Measurements from ENCODE around the gene KRTAP4-3. TPM values are rescaled to one million over a fixed set of nuclear protein-coding genes. Genes with fewer than 3 reads are reported as not detected.

The KRTAP4-3 gene
- total RNA-seq, 4 donors from 2014 or later = not detected

GRCh38 chr17:41177727-41178271 lies 9.8 kb upstream of the KRTAP4-3 start, which contains the start of gene KRTAP4-2:
Gene KRTAP4-2 (minus strand): TSS chr17:41178221. CDS start chr17:41178164, 57 bp downstream.
- in situ Hi-C loops (cut with MboI; ENCODE audit: low sequenced_read_pairs in 4 of 4) = loop anchor here in 1 of 4 donors (25.0 kb wide), 1 partner anchor 90 kb away; the partner anchor contains the start of genes KRTAP4-7 and KRTAP4-8
- no peak for DNase-seq

GRCh38 chr17:41176744-41177387 lies 8.8 kb upstream of the KRTAP4-3 start:
- Histone ChIP-seq H3K9me3 (no peaks in the 10 kb centered on the region), H3K4me1 (no peaks in the 10 kb centered on the region), H3K27me3 (no peaks in the 10 kb centered on the region), H3K4me3 (no peak overlapping the region), H3K27ac (no peak overlapping the region), H3K36me3 (no peaks in the 10 kb centered on the region)
- ATAC-seq = no peak
- no peak for DNase-seq
- intact Hi-C loops (cut with DNase I; ENCODE audit: low total_unique reads) = no loop called here
- in situ Hi-C loops (cut with MboI; ENCODE audit: low sequenced_read_pairs in 4 of 4) = loop anchor here in 1 of 4 donors (25.0 kb wide), 1 partner anchor 90 kb away; the partner anchor contains the start of genes KRTAP4-7 and KRTAP4-8
- TF ChIP-seq POLR2A (IDR thresholded peaks at IDR 0.05) = no peak
- TF ChIP-seq, protein P1, sequence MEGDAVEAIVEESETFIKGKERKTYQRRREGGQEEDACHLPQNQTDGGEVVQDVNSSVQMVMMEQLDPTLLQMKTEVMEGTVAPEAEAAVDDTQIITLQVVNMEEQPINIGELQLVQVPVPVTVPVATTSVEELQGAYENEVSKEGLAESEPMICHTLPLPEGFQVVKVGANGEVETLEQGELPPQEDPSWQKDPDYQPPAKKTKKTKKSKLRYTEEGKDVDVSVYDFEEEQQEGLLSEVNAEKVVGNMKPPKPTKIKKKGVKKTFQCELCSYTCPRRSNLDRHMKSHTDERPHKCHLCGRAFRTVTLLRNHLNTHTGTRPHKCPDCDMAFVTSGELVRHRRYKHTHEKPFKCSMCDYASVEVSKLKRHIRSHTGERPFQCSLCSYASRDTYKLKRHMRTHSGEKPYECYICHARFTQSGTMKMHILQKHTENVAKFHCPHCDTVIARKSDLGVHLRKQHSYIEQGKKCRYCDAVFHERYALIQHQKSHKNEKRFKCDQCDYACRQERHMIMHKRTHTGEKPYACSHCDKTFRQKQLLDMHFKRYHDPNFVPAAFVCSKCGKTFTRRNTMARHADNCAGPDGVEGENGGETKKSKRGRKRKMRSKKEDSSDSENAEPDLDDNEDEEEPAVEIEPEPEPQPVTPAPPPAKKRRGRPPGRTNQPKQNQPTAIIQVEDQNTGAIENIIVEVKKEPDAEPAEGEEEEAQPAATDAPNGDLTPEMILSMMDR (IDR thresholded peaks at IDR 0.05 in 4 of 5, conservative IDR thresholded peaks at IDR 0.05 in 1 of 5) = no peak

More at GRCh38 chr17:41177727-41178271, 9.8 kb upstream of the KRTAP4-3 start, which contains the start of gene KRTAP4-2:
- ATAC-seq = no peak
- no peaks in the 10 kb centered on the region for H3K27me3 ChIP-seq
- no peaks in the 10 kb centered on the region for H3K9me3 ChIP-seq
- no peaks in the 10 kb centered on the region for H3K36me3 ChIP-seq
- H3K27ac ChIP-seq = no peak within 1 kb of the TSS
- H3K4me3 ChIP-seq = no peak within 1 kb of the TSS
- no peaks in the 10 kb centered on the region for H3K4me1 ChIP-seq
- TF ChIP-seq POLR2A (IDR thresholded peaks at IDR 0.05) = no peak
- TF ChIP-seq, protein P1 (IDR thresholded peaks at IDR 0.05 in 4 of 5, conservative IDR thresholded peaks at IDR 0.05 in 1 of 5) = no peak
- intact Hi-C loops (cut with DNase I; ENCODE audit: low total_unique reads) = no loop called here

- in situ Hi-C loops (cut with MboI; ENCODE audit: low sequenced_read_pairs in 4 of 4) = loop anchor here in 1 of 4 donors (25.0 kb wide), 1 partner anchor 90 kb away; the partner anchor contains the start of genes KRTAP9-6 and KRTAP9-9
- DNase-seq (no peak), ATAC-seq (no peak)
- intact Hi-C loops (cut with DNase I; ENCODE audit: low total_unique reads) = no loop called here
- TF ChIP-seq, protein P1 (IDR thresholded peaks at IDR 0.05 in 4 of 5, conservative IDR thresholded peaks at IDR 0.05 in 1 of 5) = no peak
- no peak for TF ChIP-seq POLR2A (IDR thresholded peaks at IDR 0.05)
- Histone ChIP-seq H3K4me3 (no peak overlapping the region), H3K36me3 (no peaks in the 10 kb centered on the region), H3K4me1 (no peaks in the 10 kb centered on the region), H3K9me3 (no peaks in the 10 kb centered on the region), H3K27me3 (no peaks in the 10 kb centered on the region), H3K27ac (no peak overlapping the region)
Measured at GRCh38 chr17:41171886-41172285, 3.9 kb upstream of the KRTAP4-3 start.

- H3K4me1 ChIP-seq = no peaks in the 10 kb centered on the region
- ATAC-seq = no peak
- H3K27ac ChIP-seq = no peak overlapping the region
- TF ChIP-seq, protein P1 (IDR thresholded peaks at IDR 0.05 in 4 of 5, conservative IDR thresholded peaks at IDR 0.05 in 1 of 5) = no peak
- no peak for TF ChIP-seq POLR2A (IDR thresholded peaks at IDR 0.05)
- no peaks in the 10 kb centered on the region for H3K9me3 ChIP-seq
- DNase-seq = no peak
- H3K27me3 ChIP-seq = no peaks in the 10 kb centered on the region
- intact Hi-C loops (cut with DNase I; ENCODE audit: low total_unique reads) (no loop called here), in situ Hi-C loops (cut with MboI; ENCODE audit: low sequenced_read_pairs in 4 of 4) (loop anchor here in 1 of 4 donors (25.0 kb wide), 1 partner anchor 95 kb away; the partner anchor contains the start of genes KRTAP9-6 and KRTAP9-9)
- no peak overlapping the region for H3K4me3 ChIP-seq
- H3K36me3 ChIP-seq = no peaks in the 10 kb centered on the region
Measured at GRCh38 chr17:41167561-41167960, 460 bp downstream of the KRTAP4-3 start.

Measured in gastrocnemius medialis (tissue), 4 donors.